Limb (tissue), 2 donors: ENCODE measurements around the gene PLXNA4.
A peak's percentile ranks its signal among the peaks of the same experiment; 100 is the strongest.

Experiments
- DNase-seq, 2 donors: peaks; one replicate each; pipeline ENCODE4 v3.0.0-alpha.2; 2016; ENCODE audit errors: extremely low spot score in 2 of 2

PLXNA4 gene

GRCh38 chr7:132562690-132563089 lies 13.6 kb downstream of the PLXNA4 start:
- DNase-seq = no peak

- no peak for DNase-seq
These were observed 14.5 kb downstream of the PLXNA4 start for GRCh38 chr7:132561763-132562162.

DNA sequence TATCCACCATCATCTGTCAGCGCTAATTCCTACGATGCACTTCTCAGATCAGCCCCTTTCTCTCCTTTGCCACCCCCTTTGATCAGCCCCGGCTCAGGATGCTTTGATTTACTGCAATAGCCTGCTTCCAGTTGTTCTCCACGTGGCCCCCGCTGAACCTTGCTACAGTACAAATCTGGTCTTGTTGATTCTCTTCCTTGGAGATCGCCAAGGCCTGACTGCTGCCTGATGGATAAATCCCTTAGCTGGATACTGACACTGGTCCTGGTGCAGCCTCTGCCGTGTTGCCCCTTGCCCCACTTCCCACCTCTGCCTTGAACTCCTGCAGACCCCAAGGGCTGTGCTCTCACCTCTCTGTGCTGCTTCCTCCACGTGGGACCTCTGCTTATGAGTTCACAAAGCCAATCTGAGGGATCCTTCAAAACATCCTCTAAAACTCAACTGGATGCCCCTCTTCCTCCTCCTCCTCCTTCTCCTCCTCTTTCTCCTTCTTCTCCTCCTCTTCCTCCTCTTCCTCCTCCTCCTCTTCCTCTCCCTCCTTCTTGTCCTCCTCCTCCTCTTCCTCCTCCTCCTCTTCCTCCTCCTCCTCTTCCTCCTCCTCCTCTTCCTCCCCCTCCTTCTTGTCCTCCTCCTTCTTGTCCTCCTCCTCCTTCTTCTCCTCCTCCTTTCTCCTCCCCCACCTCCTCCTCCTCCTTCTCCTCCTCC lies 15.3 kb downstream of the PLXNA4 start:
- DNase-seq = no peak

GRCh38 chr7:132560105-132560504 lies 16.2 kb downstream of the PLXNA4 start:
- DNase-seq = no peak

DNA sequence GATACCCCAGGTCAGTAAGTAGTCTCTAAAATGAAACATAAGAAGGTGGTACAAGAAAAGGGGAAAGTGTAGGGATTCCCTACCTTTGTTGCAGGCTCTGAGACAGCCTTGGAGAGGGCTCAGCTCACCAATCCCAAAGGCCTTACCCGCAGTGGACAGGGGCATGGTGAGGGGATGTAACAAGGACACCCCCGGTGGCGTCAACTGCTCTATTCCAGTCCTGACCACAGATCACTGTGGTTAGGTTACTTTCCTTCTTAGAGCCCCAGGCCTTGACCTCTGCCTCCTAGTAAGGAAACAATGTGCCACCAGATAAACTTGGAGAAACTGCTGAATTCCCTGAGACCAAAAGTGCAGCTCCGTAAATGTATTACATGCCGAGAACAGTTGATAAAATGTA lies 17.5 kb downstream of the PLXNA4 start:
- no peak for DNase-seq

GRCh38 chr7:132557489-132558044 lies 18.7 kb downstream of the PLXNA4 start:
- peak in 1 of 2 donors; percentile 10 for DNase-seq

DNA sequence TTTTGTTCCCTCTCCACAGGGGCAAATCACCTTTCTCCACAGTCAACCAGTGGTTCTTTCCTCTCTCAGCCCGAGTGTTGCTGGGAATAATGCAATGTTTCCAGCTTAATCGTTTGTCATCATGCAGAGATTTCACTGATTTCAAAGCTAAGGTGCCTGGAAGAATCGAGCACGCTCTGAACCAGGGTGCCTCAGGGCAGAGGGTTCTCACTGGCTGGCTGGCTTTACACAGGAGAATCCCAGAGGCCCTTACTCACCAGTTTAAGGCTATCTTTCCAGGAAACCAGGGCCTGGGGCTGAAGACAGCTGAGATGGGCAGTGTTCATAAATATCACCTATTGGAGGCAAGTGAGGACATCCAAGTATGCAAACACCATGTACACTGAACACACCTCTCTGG lies 21.8 kb downstream of the PLXNA4 start:
- DNase-seq = no peak

DNA sequence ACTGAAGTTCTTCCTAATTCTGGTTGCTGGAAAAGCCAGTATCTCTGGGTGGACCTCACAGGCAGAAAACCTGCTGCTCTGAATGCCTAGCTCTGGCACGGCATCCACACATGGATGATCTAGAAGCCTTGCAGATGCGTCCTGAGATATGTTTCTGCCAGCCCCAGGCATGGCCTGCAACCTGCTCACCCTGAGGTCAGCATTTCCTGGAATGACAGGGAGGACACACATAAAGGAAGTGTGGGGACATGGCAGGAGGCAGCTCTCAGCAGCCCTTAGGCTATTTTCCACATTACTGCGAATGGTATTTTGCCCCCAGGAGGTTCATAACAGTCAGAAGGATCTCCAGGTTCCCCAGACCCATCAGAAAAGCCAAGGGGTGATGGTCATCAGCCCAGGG lies 23.2 kb downstream of the PLXNA4 start:
- DNase-seq = no peak

DNA sequence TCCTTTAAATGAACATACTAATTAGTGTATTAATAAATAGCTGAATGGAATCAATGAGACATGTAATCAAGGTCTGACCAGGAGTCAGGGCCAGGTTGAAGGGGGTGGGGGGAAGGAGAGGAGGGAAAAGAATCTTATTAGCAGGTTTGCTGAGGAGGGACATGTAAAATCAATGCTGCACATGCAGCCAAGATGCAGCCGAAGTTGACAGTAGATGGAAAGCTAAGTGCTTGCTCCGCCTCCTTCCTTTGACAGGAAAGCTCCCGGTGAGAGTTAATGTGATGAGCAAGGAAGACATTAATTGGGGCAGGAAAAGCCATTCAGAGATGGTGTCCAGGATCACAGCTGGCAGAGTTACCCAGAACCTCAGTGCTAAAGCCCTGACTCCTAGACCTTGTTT lies 24.4 kb downstream of the PLXNA4 start:
- DNase-seq = no peak

DNA sequence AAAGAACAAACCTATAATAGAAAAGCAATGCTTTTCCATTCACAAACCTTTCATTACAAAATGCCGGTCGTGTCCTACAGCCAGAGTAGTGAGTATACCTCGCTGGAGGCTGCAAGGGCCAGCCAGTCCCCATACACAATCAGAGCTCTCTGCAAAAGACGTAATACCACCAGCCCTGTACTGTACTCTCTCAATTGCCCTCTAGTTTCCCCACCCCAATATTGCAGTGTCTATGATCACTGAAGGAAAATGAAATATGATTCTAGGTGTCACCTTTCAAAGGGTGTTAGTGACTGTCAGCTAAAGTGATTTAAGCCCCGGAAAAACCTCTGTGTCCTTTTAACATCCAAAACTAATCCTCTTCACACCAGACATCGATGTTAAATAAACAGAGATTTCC lies 24.8 kb downstream of the PLXNA4 start:
- DNase-seq = no peak

DNA sequence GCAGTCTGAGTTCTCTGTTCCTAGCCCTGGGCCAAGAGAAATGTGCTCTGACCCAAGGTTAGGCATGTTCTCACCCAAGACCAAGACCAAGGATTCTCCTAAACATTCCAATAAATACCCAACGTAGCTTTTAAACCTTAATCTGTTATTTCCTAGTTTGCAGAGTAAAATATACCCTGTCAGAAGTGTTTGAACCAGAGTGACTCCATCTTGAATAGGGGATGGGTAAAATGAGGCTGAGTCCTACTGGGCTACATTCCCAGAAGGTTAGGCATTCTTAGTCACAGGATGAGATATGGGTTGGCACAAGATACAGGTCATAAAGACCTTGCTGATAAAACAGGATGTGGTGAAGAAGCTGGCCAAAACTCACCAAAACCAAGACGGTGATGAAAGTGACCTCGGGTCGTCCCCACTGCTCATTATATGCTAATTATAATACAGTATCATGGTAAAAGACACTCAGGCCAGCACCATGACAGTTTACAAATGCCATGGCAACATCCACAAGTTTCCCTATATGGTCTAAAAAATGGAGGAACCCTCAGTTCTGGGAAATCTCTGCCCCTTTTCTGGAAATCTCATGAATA lies 27.7 kb downstream of the PLXNA4 start:
- DNase-seq = no peak

DNA sequence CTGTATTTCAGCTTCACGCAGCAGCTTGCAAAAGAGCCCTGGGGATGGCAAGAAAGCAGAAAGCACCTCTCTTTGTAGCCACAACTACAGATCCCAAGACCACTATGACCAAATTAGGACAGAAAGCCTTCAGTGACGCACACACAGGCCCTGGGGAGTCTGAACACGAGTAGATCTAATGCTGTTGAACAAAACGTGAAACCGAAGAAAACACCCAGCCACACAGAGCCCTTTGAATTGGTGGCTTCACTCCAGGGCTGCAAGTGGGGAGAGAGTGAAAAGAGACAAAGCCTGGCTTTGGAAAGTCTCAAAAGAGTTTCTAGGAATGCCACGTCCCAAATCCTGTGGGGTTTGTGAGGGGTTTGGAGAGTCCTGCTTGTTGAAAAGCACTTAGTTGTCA lies 28.4 kb downstream of the PLXNA4 start:
- DNase-seq = no peak

GRCh38 chr7:132546366-132547127 lies 29.7 kb downstream of the PLXNA4 start:
- no peak for DNase-seq

DNA sequence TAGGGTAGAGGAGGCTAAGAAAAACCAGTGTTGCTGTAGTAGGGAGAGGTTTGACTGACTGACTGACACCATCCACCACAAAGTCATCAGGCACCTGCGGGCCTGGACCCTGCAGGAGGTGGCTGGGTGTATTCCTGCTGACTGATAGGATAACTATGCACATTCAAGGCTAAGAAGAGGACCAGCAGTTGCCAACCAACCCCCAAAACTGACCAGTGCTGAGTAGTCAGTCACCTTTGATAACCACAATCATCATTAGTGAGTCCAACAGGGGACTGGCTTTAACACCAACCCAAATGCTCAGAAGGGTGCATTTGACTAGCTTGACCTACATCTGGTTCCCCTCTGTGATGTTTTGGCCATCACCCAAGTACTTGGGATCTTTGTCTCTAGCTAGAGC lies 30.5 kb downstream of the PLXNA4 start:
- DNase-seq = no peak

- no peak for DNase-seq
These were observed 31.3 kb downstream of the PLXNA4 start for GRCh38 chr7:132544999-132545398.

DNA sequence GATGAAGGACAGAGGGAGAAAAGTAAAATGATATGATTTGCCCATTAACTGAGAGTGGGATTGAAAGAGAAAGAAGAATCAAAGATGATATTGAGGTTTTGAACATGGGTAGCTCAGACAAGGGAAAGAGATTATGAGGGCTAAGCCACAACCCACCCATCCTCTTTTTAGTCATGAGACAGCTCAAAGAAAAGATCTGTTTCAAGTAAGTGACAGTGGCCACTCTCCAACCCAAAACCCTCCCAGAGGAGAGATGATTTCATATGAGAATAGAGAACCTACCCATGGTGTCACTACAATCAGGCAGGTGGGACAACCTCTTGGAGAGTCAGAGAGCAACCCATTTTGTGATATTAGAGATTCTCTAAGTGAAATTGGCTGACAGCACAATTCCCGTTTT lies 32.2 kb downstream of the PLXNA4 start:
- no peak for DNase-seq

- no peak for DNase-seq
These were observed 33.4 kb downstream of the PLXNA4 start for GRCh38 chr7:132542895-132543294.

- DNase-seq = no peak
These were observed 34.6 kb downstream of the PLXNA4 start for GRCh38 chr7:132541656-132542055.

- DNase-seq = no peak
These were observed 38.7 kb downstream of the PLXNA4 start for GRCh38 chr7:132537456-132538145.

DNA sequence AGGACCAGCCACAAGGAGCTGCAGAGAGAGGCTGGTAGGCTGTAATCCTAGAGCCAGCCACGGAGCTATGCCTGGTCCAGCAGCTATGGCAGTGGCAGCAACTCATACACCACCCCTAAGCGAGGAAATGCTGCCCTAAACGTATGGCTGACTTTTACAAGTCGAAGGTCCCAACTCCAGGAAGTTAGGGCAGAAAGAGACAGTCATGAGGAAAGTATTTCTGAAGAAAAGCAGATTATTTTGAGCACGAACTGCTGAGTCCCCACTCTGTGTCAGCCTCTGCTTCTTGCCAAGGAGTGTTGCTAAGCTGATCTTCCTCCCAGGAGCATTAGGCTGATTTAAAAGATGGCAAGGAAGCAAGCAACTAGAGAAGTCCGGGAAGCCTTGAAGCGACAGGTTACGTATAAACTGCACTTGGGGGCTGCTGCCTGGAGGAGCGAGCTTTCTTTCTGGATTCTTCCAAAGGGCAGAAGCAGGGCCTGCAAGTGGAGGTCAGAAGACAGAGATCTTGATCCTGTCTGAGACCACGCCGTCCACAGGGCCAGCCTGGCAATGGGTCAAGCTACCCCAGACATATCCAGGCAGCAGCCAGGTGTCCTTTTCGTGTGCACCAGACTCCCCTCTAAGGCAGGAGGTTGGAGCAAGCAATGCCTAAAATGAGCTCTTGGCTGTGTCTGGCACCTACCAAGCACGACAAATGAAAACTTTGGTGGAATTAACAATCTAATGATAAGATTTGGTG lies 39.4 kb downstream of the PLXNA4 start:
- DNase-seq = no peak

DNA sequence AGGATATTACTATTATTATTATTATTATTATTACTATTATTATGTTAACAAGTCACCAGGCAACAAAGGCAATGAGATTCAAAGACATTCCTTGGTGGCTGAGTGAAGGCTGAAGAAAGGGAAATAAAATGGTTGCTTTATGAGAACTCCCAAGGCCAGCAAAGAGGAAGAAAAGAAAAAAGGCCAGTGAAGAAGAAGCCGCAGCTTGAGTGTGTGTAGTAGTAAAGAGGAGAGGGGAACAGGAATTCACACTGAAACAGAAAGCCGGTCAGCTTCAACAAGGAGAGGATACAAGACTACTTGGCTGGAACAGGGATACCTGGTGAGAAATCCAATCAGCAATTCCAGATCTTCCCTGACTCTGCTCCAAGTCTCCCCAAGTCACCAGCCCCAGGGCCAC lies 42.4 kb downstream of the PLXNA4 start:
- DNase-seq = no peak
